Esophagus squamous epithelium (tissue), 4 donors: Measurements from ENCODE around the gene IRX6.

Experiments
- CTCF ChIP-seq, 6 experiments: fragments of 450-650 bp in 4 of 6; fragments of 200-600 bp in 2 of 6; sonication (generic) in 2 of 6; IDR thresholded peaks; one replicate each; pipeline ENCODE4 v1.5.1; 2016 to 2019; ENCODE audit warnings: antibody characterized with exemption in 6 of 6, mild to moderate bottlenecking in 4 of 6, moderate library complexity in 4 of 6
- POLR2A ChIP-seq, 4 donors: fragments of 450-650 bp; IDR thresholded peaks; one replicate each; pipeline ENCODE4 v1.6.1; 2017; ENCODE audit warnings: antibody characterized with exemption in 4 of 4, mild to moderate bottlenecking in 4 of 4, moderate library complexity in 3 of 4

GRCh38 chr16:55282441-55282840 lies 41.6 kb upstream of the IRX6 start:
- TF ChIP-seq POLR2A (IDR thresholded peaks at IDR 0.05) (no peak), CTCF (IDR thresholded peaks at IDR 0.05) (no peak)
